GM12878 (cell line): ENCODE measurements around the gene OTOG. TPM values are rescaled to one million over a fixed set of nuclear protein-coding genes. Genes with fewer than 3 reads are reported as not detected.

Source experiments
- ATAC-seq: fragments of 200-7000 bp; cut with Tn5 transposase; 3 replicates; pipeline ENCODE4 v1.9.1; 2020; ENCODE audit warnings: mild to moderate bottlenecking, moderate library complexity
- BruUV-seq: library from RNA; stranded (reverse); fragments of 400-500 nt; replicated peaks from 2 replicates; lab custom pipeline; 2021; lab: Mats Ljungman, UMichigan
- CTCF ChIA-PET: fragments of 300-600 bp; sonication (Branson Sonifier 250); formaldehyde crosslinking; extraction: SDS; loops from one replicate; lab custom pipeline; 2021; ENCODE audit warnings: inconsistent platforms; lab: Yijun Ruan, JAX
- POLR2A ChIA-PET: fragments of 350-600 bp; formaldehyde crosslinking; extraction: SDS; loops from one replicate; lab custom pipeline; 2021; ENCODE audit warnings: inconsistent platforms; lab: Charles Lee
- RAD21 ChIA-PET: fragments of 300-600 bp; sonication (Branson Sonifier 250); formaldehyde crosslinking; loops from one replicate; lab custom pipeline; 2023; ENCODE audit warnings: antibody characterized with exemption; ENCODE audit not compliant: unreplicated experiment; lab: Charles Lee
- SMC1A ChIA-PET: fragments of 300-600 bp; sonication (Branson Sonifier 250); formaldehyde crosslinking; loops from one replicate; lab custom pipeline; 2023; ENCODE audit not compliant: unreplicated experiment, uncharacterized antibody; lab: Charles Lee
- DNase-seq: peaks from one replicate; pipeline ENCODE4 v3.0.0-alpha.2; 2011; ENCODE audit warnings: low read depth, low spot score
- FAIRE-seq: peaks from 3 replicates; lab custom pipeline; 2011; peaks lifted over from hg19 to GRCh38; lab: Jason Lieb, UNC
- H2AFZ ChIP-seq: 2 replicates; pipeline ENCODE4 v1.6.0; 2011; ENCODE audit warnings: low read depth, low read length, control low read depth; ENCODE audit not compliant: control insufficient read depth
- H3K27ac ChIP-seq: 2 replicates; pipeline ENCODE4 v1.5.1; 2011; ENCODE audit warnings: control low read depth; ENCODE audit not compliant: control insufficient read depth, insufficient read depth
- H3K27me3 ChIP-seq, 2 experiments: replicated peaks in 1 of 2; 2 replicates each; pipeline versions ENCODE4 v1.6.0 to v1.6.1; 2011; ENCODE audit warnings: low read length in 1 of 2; ENCODE audit not compliant: control insufficient read depth in 2 of 2, insufficient read depth in 2 of 2
- H3K36me3 ChIP-seq, 2 experiments: 2 replicates each; pipeline ENCODE4 v1.5.1; 2011; ENCODE audit warnings: low read length in 1 of 2; ENCODE audit not compliant: control insufficient read depth in 2 of 2, insufficient read depth in 2 of 2
- H3K4me1 ChIP-seq: 2 replicates; pipeline ENCODE4 v1.6.1; 2011; ENCODE audit warnings: mild to moderate bottlenecking, low read length, moderate library complexity, mixed read lengths; ENCODE audit not compliant: control insufficient read depth, insufficient read depth
- H3K4me2 ChIP-seq: 2 replicates; pipeline ENCODE4 v1.6.0; 2011; ENCODE audit warnings: control low read depth; ENCODE audit not compliant: control insufficient read depth, insufficient read depth
- H3K4me3 ChIP-seq: fragments of 200-600 bp; sonication (generic); 2 replicates; pipeline ENCODE4 v1.5.1; 2016
- H3K79me2 ChIP-seq: 2 replicates; pipeline ENCODE4 v1.6.0; 2011; ENCODE audit warnings: low read length; ENCODE audit not compliant: control insufficient read depth, insufficient read depth
- H3K9ac ChIP-seq: 2 replicates; pipeline ENCODE4 v1.8.0; 2011; ENCODE audit warnings: low read length, control low read depth, mixed read lengths; ENCODE audit not compliant: control insufficient read depth, insufficient read depth
- H3K9me3 ChIP-seq: replicated peaks from 3 replicates; pipeline ENCODE4 v1.5.1; 2011; ENCODE audit warnings: mild to moderate bottlenecking, low read length; ENCODE audit not compliant: control insufficient read depth, insufficient read depth
- H4K20me1 ChIP-seq: 2 replicates; pipeline ENCODE4 v1.6.0; 2011; ENCODE audit not compliant: control insufficient read depth, insufficient read depth
- CBFB ChIP-seq: IDR thresholded peaks from 2 replicates; pipeline ENCODE4 v1.6.1; 2016; ENCODE audit warnings: antibody characterized with exemption, low read depth
- CREM ChIP-seq: IDR thresholded peaks from 2 replicates; pipeline ENCODE4 v1.6.1; 2014; ENCODE audit warnings: antibody characterized with exemption, low read depth
- NBN ChIP-seq: fragments of 450-650 bp; IDR thresholded peaks from 2 replicates; pipeline ENCODE4 v1.6.1; 2016
- POLR2AphosphoS2 ChIP-seq: IDR thresholded peaks from 2 replicates; pipeline ENCODE4 v1.6.1; 2011; ENCODE audit warnings: low read depth, mild to moderate bottlenecking, low read length, improper control_type of control experiment, moderate library complexity
- SIN3A ChIP-seq: IDR thresholded peaks from 2 replicates; pipeline ENCODE4 v1.6.1; 2012; ENCODE audit warnings: low read depth, low read length, improper control_type of control experiment
- ZNF207 ChIP-seq: fragments of 450-650 bp; IDR thresholded peaks from 2 replicates; pipeline ENCODE4 v1.6.1; 2014; ENCODE audit warnings: antibody characterized with exemption, mild to moderate bottlenecking, borderline replicate concordance
- ZSCAN29 ChIP-seq: fragments of 450-650 bp; IDR thresholded peaks from 2 replicates; pipeline ENCODE4 v1.6.1; 2017; ENCODE audit warnings: mild to moderate bottlenecking, moderate library complexity
- WGBS: methylation state at CpG from one replicate; pipeline ENCODE4 v1.1.6; 2016; ENCODE audit warnings: low lambda C conversion rate; ENCODE audit not compliant: insufficient replicate concordance, insufficient coverage; ENCODE audit errors: missing lambda C conversion rate; 5-methylcytosine and 5-hydroxymethylcytosine counted together
- in situ Hi-C: fragments of 300-500 bp; cut with MboI; formaldehyde crosslinking; loops from 9 replicates; pipeline ENCODE4 v1.14.3; 2018; ENCODE audit warnings: mixed read lengths
- intact Hi-C: fragments of 100-400 bp; cut with micrococcal nuclease; formaldehyde crosslinking; loops from one replicate; pipeline ENCODE4 v1.14.2; 2022; ENCODE audit not compliant: unreplicated experiment
- polyA plus RNA-seq, 11 experiments: library from polyadenylated mRNA; depleted of rRNA in 4 of 11; unstranded in 6 of 11; stranded (reverse) in 5 of 11; fragments of >200 nt; fragmentation: Nextera tagmentation in 4 of 11; fragmentation: Illumina TruSeq in 1 of 11; extraction: Ambion mirVana in 4 of 11; extraction: Trizol in 1 of 11; gene quantifications; 1 replicate in 1 of 11; 2 replicates in 10 of 11; pipeline versions ENCODE4 v1.2.1 to v1.2.3, GENCODE V29; 2011 to 2016; ENCODE audit warnings: inconsistent platforms in 2 of 11, missing spikeins in 2 of 11, low read depth in 1 of 11
- total RNA-seq, 4 experiments: library from RNA; depleted of rRNA in 3 of 4; stranded (reverse); fragments of >200 nt in 3 of 4; fragmentation: Illumina TruSeq in 1 of 4; extraction: Trizol in 1 of 4; gene quantifications; 2 replicates each; pipeline versions ENCODE4 v1.2.1 to v1.2.3, GENCODE V29; 2013 to 2021
- TF ChIP-seq, protein P1 (sequence below): fragments of 450-650 bp; formaldehyde crosslinking; IDR thresholded peaks from 2 replicates; pipeline ENCODE4 v1.4.0; 2020; ENCODE audit warnings: mild to moderate bottlenecking, moderate library complexity
- TF ChIP-seq, protein P2 (sequence below): fragments of 450-650 bp; IDR thresholded peaks from 2 replicates; pipeline ENCODE4 v1.6.1; 2016; ENCODE audit warnings: mild to moderate bottlenecking, moderate library complexity, borderline replicate concordance
- TF ChIP-seq, protein P3 (sequence below): IDR thresholded peaks from 2 replicates; pipeline ENCODE4 v1.6.1; 2011; ENCODE audit warnings: low read depth, low read length, improper control_type of control experiment, borderline replicate concordance
- TF ChIP-seq, protein P4 (sequence below): fragments of 450-650 bp; IDR thresholded peaks from 2 replicates; pipeline ENCODE4 v1.6.1; 2017; ENCODE audit warnings: mild to moderate bottlenecking, low read depth, inconsistent platforms; ENCODE audit not compliant: poor library complexity, severe bottlenecking
- TF ChIP-seq, protein P5 (sequence below): IDR thresholded peaks from 2 replicates; pipeline ENCODE4 v1.6.1; 2012; ENCODE audit warnings: low read length, inconsistent platforms

OTOG gene
- total and polyA plus RNA-seq, 10 of the 15 experiments (the other 5 are each of a cell fraction or from before 2014, with no cell fraction given): not detected

DNA sequence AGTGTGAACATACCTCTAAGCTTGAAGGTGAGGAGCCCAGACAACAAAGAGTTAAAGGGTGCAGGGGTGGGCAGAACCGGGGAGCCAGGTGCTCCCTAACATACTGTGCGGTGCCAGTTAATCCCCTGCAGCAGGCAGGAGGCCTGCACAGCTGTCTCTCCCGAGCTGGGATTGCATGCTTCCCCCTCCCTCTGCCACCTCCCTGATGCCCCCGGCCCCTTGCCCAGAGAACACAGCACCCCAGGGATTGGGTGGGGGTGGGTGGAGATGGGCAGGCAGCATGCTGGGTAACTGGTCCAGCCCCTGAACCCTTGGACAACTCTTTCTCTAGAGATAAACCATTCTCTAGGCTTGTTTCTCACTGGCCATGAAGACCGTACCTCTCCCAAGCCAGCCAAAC, 104.6 kb downstream of the OTOG start:
- Histone ChIP-seq H3K36me3 (no peaks in the 10 kb centered on the region), H3K9ac (no peak overlapping the region), H3K79me2 (no peaks in the 10 kb centered on the region), H3K9me3 (no peaks in the 10 kb centered on the region; the same call in 2 of the 3 replicates), H3K27ac (no peak overlapping the region), H3K27me3 (peaks cover 2 to 16% of the 10 kb centered on the region in 2 experiments), H3K4me1 (no peaks in the 10 kb centered on the region), H3K4me2 (no peak overlapping the region), H2AFZ (no peak overlapping the region), H4K20me1 (no peaks in the 10 kb centered on the region), H3K4me3 (no peak overlapping the region)
- intact Hi-C loops: no loop called here
- WGBS: 19% methylated on average over 5 of the region's 5 CpGs
- in situ Hi-C loops: no loop called here
- ChIA-PET CTCF (interaction anchor here (2.0 kb wide), 1 partner anchor 17 kb away, joined by 5 read pairs; no protein-coding TSS in a partner anchor), RAD21 (no interaction called here), SMC1A (interaction anchor here (1.2 kb wide), 1 partner anchor 7 kb away, joined by 3 read pairs; no protein-coding TSS in a partner anchor), POLR2A (no interaction called here)
- FAIRE-seq (no peak), ATAC-seq (no peak), DNase-seq (no peak)
- BruUV-seq: no TSS peak
- TF ChIP-seq, protein P1, sequence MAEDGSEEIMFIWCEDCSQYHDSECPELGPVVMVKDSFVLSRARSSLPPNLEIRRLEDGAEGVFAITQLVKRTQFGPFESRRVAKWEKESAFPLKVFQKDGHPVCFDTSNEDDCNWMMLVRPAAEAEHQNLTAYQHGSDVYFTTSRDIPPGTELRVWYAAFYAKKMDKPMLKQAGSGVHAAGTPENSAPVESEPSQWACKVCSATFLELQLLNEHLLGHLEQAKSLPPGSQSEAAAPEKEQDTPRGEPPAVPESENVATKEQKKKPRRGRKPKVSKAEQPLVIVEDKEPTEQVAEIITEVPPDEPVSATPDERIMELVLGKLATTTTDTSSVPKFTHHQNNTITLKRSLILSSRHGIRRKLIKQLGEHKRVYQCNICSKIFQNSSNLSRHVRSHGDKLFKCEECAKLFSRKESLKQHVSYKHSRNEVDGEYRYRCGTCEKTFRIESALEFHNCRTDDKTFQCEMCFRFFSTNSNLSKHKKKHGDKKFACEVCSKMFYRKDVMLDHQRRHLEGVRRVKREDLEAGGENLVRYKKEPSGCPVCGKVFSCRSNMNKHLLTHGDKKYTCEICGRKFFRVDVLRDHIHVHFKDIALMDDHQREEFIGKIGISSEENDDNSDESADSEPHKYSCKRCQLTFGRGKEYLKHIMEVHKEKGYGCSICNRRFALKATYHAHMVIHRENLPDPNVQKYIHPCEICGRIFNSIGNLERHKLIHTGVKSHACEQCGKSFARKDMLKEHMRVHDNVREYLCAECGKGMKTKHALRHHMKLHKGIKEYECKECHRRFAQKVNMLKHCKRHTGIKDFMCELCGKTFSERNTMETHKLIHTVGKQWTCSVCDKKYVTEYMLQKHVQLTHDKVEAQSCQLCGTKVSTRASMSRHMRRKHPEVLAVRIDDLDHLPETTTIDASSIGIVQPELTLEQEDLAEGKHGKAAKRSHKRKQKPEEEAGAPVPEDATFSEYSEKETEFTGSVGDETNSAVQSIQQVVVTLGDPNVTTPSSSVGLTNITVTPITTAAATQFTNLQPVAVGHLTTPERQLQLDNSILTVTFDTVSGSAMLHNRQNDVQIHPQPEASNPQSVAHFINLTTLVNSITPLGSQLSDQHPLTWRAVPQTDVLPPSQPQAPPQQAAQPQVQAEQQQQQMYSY (CRISPR knock-in tag): no peak
- TF ChIP-seq, protein P2, sequence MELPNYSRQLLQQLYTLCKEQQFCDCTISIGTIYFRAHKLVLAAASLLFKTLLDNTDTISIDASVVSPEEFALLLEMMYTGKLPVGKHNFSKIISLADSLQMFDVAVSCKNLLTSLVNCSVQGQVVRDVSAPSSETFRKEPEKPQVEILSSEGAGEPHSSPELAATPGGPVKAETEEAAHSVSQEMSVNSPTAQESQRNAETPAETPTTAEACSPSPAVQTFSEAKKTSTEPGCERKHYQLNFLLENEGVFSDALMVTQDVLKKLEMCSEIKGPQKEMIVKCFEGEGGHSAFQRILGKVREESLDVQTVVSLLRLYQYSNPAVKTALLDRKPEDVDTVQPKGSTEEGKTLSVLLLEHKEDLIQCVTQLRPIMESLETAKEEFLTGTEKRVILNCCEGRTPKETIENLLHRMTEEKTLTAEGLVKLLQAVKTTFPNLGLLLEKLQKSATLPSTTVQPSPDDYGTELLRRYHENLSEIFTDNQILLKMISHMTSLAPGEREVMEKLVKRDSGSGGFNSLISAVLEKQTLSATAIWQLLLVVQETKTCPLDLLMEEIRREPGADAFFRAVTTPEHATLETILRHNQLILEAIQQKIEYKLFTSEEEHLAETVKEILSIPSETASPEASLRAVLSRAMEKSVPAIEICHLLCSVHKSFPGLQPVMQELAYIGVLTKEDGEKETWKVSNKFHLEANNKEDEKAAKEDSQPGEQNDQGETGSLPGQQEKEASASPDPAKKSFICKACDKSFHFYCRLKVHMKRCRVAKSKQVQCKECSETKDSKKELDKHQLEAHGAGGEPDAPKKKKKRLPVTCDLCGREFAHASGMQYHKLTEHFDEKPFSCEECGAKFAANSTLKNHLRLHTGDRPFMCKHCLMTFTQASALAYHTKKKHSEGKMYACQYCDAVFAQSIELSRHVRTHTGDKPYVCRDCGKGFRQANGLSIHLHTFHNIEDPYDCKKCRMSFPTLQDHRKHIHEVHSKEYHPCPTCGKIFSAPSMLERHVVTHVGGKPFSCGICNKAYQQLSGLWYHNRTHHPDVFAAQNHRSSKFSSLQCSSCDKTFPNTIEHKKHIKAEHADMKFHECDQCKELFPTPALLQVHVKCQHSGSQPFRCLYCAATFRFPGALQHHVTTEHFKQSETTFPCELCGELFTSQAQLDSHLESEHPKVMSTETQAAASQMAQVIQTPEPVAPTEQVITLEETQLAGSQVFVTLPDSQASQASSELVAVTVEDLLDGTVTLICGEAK: no peak
- TF ChIP-seq, protein P3, sequence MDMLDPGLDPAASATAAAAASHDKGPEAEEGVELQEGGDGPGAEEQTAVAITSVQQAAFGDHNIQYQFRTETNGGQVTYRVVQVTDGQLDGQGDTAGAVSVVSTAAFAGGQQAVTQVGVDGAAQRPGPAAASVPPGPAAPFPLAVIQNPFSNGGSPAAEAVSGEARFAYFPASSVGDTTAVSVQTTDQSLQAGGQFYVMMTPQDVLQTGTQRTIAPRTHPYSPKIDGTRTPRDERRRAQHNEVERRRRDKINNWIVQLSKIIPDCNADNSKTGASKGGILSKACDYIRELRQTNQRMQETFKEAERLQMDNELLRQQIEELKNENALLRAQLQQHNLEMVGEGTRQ: no peak
- TF ChIP-seq ZSCAN29 (no peak), CBFB (no peak), POLR2AphosphoS2 (no peak), ZNF207 (no peak), NBN (no peak), CREM (no peak), SIN3A (no peak)
- TF ChIP-seq, protein P4, sequence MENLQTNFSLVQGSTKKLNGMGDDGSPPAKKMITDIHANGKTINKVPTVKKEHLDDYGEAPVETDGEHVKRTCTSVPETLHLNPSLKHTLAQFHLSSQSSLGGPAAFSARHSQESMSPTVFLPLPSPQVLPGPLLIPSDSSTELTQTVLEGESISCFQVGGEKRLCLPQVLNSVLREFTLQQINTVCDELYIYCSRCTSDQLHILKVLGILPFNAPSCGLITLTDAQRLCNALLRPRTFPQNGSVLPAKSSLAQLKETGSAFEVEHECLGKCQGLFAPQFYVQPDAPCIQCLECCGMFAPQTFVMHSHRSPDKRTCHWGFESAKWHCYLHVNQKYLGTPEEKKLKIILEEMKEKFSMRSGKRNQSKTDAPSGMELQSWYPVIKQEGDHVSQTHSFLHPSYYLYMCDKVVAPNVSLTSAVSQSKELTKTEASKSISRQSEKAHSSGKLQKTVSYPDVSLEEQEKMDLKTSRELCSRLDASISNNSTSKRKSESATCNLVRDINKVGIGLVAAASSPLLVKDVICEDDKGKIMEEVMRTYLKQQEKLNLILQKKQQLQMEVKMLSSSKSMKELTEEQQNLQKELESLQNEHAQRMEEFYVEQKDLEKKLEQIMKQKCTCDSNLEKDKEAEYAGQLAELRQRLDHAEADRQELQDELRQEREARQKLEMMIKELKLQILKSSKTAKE: no peak
- TF ChIP-seq, protein P5, sequence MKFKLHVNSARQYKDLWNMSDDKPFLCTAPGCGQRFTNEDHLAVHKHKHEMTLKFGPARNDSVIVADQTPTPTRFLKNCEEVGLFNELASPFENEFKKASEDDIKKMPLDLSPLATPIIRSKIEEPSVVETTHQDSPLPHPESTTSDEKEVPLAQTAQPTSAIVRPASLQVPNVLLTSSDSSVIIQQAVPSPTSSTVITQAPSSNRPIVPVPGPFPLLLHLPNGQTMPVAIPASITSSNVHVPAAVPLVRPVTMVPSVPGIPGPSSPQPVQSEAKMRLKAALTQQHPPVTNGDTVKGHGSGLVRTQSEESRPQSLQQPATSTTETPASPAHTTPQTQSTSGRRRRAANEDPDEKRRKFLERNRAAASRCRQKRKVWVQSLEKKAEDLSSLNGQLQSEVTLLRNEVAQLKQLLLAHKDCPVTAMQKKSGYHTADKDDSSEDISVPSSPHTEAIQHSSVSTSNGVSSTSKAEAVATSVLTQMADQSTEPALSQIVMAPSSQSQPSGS: no peak
